BLaER1 (cell line): ENCODE results near the gene MAP2K5.

ENCODE experiments used
- H3K27ac ChIP-seq: shearing (Covaris generic); formaldehyde crosslinking; 2 replicates; pipeline ENCODE4 v1.8.1; 2022
- H3K27me3 ChIP-seq: shearing (Covaris generic); formaldehyde crosslinking; 2 replicates; pipeline ENCODE4 v1.8.1; 2022
- H3K36me3 ChIP-seq: shearing (Covaris generic); formaldehyde crosslinking; 2 replicates; pipeline ENCODE4 v1.8.1; 2022
- H3K4me1 ChIP-seq: shearing (Covaris generic); formaldehyde crosslinking; 2 replicates; pipeline ENCODE4 v1.8.1; 2022
- H3K4me2 ChIP-seq: shearing (Covaris generic); formaldehyde crosslinking; 2 replicates; pipeline ENCODE4 v1.8.1; 2022
- H3K4me3 ChIP-seq: shearing (Covaris generic); formaldehyde crosslinking; 2 replicates; pipeline ENCODE4 v1.8.1; 2022
- H3K9ac ChIP-seq: shearing (Covaris generic); formaldehyde crosslinking; 2 replicates; pipeline ENCODE4 v1.8.1; 2022
- H3K9me3 ChIP-seq: shearing (Covaris generic); formaldehyde crosslinking; 2 replicates; pipeline ENCODE4 v1.8.1; 2022
- H4K20me1 ChIP-seq: shearing (Covaris generic); formaldehyde crosslinking; 2 replicates; pipeline ENCODE4 v1.8.1; 2022
- Cebpa-rat ChIP-seq: shearing (Covaris generic); IDR thresholded peaks from 2 replicates; pipeline ENCODE4 v1.8.1; 2022

The MAP2K5 gene

DNA sequence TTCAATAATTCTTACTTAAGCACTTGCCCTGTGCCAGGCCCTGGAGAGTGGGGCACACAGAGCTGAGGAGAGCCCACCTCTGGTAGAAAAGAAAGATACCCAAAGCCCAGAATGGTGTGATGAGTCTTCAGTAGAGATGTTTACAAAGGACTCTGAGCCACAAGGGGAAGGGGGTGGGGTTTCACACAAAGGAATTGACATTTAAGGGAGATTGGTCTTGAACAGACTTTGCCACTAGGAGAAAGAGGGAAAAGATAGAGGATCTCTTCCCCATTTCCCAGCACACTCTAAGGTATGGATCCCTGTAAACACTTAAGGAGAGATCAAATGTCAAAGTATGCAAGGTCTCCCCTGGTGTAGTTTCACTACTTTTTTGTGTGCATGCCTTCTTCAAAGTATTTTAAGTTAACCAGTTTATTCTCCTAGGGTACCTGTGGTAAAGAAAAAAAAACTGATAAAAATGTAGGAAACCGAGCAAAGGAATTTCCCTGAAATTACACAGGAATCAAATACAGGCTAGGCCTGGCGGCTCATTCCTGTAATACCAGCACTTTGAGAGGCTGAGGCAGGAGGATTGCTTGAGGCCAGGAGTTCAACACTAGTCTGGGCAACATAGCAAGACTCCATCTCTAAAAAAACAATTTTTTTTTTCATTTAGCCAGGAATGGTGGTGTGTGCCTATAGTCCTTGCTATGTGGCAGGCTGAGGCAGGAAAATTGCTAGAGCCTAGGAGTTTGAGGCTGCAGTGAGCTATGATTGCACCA lies 165.2 kb downstream of the MAP2K5 start:
- Histone ChIP-seq H3K36me3 (peaks cover 31% of the 10 kb centered on the region), H3K4me1 (no peaks in the 10 kb centered on the region), H3K4me2 (no peak overlapping the region), H3K27me3 (no peaks in the 10 kb centered on the region), H3K27ac (no peak overlapping the region), H3K4me3 (no peak overlapping the region), H3K9me3 (no peaks in the 10 kb centered on the region), H3K9ac (no peak overlapping the region), H4K20me1 (no peaks in the 10 kb centered on the region)
- TF ChIP-seq Cebpa-rat, result no peak

DNA sequence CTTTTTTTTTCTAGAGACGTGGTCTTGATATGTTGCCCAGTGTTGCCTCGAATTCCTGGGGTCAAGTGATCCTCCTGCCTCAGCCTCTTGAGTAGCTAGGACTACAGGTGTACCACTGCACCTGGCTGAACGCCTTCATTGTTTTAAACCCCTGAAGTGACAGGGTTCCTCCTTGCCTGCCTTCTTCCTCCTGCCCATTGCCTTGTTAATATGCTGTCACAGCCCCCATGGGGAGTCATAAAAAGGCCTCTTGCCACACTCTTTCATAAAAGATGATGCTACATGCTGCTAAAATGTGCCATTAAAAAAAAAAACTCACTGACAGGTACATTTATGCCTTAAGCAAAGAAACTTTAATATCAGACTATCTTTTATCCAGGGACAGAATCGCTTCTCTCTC lies 166.0 kb downstream of the MAP2K5 start:
- no peak overlapping the region for H3K9ac ChIP-seq
- no peak overlapping the region for H3K4me2 ChIP-seq
- H4K20me1 ChIP-seq, result no peaks in the 10 kb centered on the region
- no peaks in the 10 kb centered on the region for H3K27me3 ChIP-seq
- H3K27ac ChIP-seq, result no peak overlapping the region
- no peak overlapping the region for H3K4me3 ChIP-seq
- H3K9me3 ChIP-seq, result no peaks in the 10 kb centered on the region
- peaks cover 24% of the 10 kb centered on the region for H3K36me3 ChIP-seq
- H3K4me1 ChIP-seq, result no peaks in the 10 kb centered on the region
- no peak for TF ChIP-seq Cebpa-rat

DNA sequence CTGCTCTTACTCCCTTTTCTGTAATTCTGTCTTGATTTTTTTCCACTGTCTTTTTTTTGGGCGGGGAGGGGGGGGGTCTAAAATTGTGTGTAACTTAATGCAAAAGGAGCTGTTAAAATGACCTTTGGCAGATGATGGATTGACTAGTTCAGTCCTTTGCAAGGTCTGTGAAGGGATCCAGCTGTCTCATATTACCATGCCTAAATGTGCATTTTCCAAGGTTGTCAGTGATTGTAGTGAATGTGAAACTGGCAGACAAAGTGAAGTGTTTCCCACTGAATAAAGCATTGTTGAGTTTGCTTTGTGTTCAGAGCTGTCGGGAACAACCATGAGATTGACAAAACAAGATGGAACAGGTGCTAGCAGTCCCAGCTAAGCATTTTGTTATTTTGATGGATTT lies 172.7 kb downstream of the MAP2K5 start:
- TF ChIP-seq Cebpa-rat, result no peak
- Histone ChIP-seq H3K36me3 (peaks cover 11% of the 10 kb centered on the region), H3K4me1 (no peaks in the 10 kb centered on the region), H3K27ac (no peak overlapping the region), H4K20me1 (no peaks in the 10 kb centered on the region), H3K9me3 (no peaks in the 10 kb centered on the region), H3K9ac (no peak overlapping the region), H3K27me3 (no peaks in the 10 kb centered on the region), H3K4me2 (no peak overlapping the region), H3K4me3 (no peak overlapping the region)

DNA sequence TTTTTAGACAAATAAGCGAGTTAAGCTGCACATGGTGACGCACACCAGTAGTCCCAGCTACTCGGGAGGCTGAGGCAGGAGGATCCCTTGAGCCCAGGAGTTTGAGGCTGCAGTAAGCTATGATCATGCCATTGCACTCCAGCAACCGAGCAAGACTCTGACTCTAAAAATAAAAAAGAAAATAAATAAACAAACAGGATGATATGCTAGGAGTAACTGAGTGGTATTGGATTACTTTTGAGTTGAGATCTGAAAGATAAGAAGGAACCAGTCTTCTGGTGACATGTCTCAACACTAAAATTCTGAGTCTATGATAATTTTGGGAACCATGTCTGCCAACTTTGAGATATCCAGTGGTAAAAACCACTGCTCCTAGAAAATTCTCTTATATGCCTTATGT lies 173.7 kb downstream of the MAP2K5 start:
- no peak overlapping the region for H3K9ac ChIP-seq
- H3K4me1 ChIP-seq, result no peaks in the 10 kb centered on the region
- no peaks in the 10 kb centered on the region for H4K20me1 ChIP-seq
- no peak overlapping the region for H3K4me2 ChIP-seq
- peaks cover 8% of the 10 kb centered on the region; the same call in 1 of the 2 replicates for H3K36me3 ChIP-seq
- no peak for TF ChIP-seq Cebpa-rat
- no peak overlapping the region for H3K27ac ChIP-seq
- no peaks in the 10 kb centered on the region for H3K9me3 ChIP-seq
- H3K4me3 ChIP-seq, result no peak overlapping the region
- no peaks in the 10 kb centered on the region for H3K27me3 ChIP-seq

DNA sequence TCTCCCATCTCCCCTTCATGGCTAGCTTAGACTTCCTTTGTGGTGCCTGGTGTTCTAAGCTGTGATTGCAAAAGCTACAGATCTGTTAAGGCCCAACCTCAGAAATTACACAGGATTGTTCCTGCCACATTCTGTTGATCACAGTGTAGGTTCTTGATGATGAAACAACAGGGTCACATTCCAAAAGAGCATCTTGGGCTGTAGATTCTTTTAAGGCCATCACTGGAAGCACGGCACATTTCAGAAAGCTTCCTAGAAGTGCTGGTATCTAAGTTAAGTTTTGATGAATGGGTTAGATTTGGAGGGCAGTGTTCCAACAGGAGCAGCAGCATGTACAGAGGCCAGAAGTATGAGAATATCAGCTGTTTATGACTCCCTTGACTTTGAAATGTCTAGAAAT lies 175.3 kb downstream of the MAP2K5 start:
- Histone ChIP-seq H3K9ac (no peak overlapping the region), H3K4me1 (no peaks in the 10 kb centered on the region), H3K36me3 (peaks cover 6% of the 10 kb centered on the region; the same call in 1 of the 2 replicates), H3K9me3 (no peaks in the 10 kb centered on the region), H3K27me3 (no peaks in the 10 kb centered on the region), H4K20me1 (no peaks in the 10 kb centered on the region), H3K27ac (no peak overlapping the region), H3K4me2 (no peak overlapping the region), H3K4me3 (no peak overlapping the region)
- no peak for TF ChIP-seq Cebpa-rat

DNA sequence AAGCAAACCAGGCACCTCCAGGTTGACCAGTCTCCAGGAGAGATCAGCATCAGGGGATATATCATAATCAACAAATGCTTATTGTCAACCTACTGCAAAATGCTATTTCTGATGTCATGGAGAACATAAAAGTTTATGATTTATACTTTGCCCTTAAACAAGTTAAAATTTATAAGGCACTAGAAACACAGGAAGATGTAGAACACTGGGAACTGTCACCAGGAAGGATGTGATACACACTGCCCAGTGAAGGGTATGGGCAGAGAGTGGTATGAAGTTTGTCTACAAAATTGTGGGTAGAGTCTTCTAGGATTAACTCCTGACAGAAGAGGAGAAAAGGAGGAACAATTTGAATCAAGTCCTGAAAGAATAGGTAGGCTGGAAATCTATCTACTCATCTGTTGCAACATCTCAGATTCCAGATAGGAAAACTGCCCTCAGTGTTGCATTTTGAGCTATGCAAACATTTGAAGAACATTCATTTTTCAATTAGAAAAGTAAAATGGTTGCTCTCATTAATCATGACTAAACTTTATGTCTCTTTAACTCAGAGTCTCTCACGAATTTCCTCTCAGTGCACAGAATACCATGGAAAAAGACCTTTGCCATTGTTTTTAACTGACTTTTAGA lies 176.9 kb downstream of the MAP2K5 start:
- Histone ChIP-seq H3K4me1 (no peaks in the 10 kb centered on the region), H3K36me3 (peaks cover 10% of the 10 kb centered on the region; the same call in 1 of the 2 replicates), H3K4me2 (no peak overlapping the region), H3K9me3 (no peaks in the 10 kb centered on the region), H3K9ac (no peak overlapping the region), H3K4me3 (no peak overlapping the region), H4K20me1 (no peaks in the 10 kb centered on the region), H3K27ac (no peak overlapping the region), H3K27me3 (no peaks in the 10 kb centered on the region)
- no peak for TF ChIP-seq Cebpa-rat

DNA sequence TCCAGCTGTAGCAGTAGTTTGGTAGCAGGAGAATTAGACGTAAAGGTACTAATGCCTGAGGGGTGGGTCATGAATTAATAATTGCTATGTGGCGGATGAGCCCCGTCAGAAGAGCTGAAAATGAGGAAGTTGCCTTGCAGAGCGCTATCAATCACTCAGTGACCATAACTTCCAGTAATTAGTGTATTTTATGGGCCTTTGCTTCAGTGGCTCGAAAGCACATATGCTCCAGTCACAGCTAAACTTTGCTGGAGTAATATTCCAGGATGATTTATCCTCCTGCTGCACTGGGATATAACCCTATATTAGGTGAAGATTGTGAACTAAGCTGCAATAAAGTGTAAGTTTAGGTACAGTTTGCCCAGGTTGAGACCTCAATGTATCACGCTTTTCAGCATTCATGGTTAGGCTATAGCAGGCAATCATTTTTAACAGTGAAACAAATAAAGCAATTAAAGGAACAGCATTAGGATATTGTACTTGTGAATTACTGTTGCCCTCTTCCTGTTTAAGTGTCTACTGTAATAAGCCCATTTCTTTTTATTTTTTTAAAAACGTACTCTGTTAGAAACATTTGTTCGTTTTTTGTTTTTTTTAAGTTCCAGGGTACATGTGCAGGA lies 178.2 kb downstream of the MAP2K5 start:
- Histone ChIP-seq H3K9me3 (no peaks in the 10 kb centered on the region), H3K36me3 (peaks cover 18% of the 10 kb centered on the region; the same call in 1 of the 2 replicates), H3K27me3 (no peaks in the 10 kb centered on the region), H3K4me2 (no peak overlapping the region), H4K20me1 (no peaks in the 10 kb centered on the region), H3K4me1 (no peaks in the 10 kb centered on the region), H3K27ac (no peak overlapping the region), H3K4me3 (no peak overlapping the region), H3K9ac (no peak overlapping the region)
- no peak for TF ChIP-seq Cebpa-rat

DNA sequence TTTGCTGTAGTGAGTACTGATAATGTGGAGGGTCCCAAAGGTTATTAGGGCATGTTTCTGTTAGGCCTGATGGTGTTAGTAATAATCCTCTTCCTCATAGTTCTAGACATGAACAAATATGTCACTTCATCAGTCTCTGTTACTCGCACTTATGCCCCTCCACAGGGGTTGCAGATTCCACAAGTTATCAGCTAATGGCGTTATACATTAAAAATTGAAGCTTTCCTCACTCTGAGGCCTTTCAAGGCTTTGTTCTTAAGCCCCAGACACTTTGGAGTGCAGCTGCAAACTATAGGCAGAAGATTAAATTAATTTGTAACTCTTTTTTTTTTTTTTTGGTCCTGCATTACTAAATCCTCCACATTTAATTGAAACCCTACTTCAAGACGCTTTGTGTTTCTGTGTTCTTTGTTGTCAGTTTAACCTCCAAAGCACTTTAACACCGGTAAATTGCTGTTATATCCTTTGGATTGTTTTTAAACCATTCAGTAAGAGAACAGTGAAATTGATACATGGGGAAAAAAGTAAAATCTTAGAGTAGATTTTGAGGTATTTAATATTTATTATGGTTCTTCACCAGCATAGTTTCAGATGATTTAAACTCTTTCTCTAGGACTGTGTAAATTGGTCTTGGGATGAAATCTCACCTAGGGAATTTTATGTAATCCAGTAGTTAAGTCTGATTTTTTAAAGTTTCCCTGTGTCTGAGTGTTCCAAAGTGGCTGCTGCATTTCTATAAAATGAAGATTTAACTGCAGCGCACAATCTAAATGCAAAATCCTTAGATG lies 179.7 kb downstream of the MAP2K5 start:
- Histone ChIP-seq H4K20me1 (no peaks in the 10 kb centered on the region), H3K9ac (no peak overlapping the region), H3K4me1 (no peaks in the 10 kb centered on the region), H3K9me3 (no peaks in the 10 kb centered on the region), H3K4me3 (no peak overlapping the region), H3K4me2 (no peak overlapping the region), H3K36me3 (peaks cover 18% of the 10 kb centered on the region; the same call in 1 of the 2 replicates), H3K27ac (no peak overlapping the region), H3K27me3 (no peaks in the 10 kb centered on the region)
- TF ChIP-seq Cebpa-rat, result no peak

DNA sequence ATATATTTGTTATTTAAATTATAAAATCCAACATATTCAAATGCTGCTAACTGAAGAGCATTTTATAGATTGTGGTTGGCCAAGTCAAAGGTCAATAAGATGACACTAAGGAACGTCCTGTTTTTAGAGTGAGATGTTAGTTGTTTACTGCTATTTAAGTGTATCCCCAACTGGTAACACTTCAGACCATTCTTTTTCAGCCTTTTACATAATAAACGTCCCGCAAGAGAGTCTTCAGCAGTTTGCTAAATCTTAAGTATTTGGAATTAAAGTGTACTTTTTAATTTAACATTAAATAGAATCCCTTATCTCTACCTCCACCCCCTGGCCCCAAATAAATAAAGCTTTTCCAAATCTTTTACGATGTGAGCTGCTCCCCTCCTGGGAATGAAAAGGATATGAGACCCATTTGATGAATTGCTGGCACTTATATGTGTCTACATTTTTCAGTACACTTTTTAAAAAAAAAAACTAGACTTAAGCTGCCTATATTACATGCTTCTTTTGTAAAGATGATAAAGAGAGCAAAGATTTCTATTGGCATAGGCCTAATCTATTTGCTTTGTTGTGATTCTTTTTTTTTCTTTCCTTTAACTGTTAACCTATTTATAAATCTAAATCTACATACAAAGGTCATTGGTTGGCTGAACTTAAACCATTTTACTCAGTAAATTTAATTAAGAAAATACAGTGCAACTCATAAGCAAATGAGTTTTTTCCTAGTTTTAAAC lies 181.0 kb downstream of the MAP2K5 start:
- no peak for TF ChIP-seq Cebpa-rat
- Histone ChIP-seq H3K4me3 (no peak overlapping the region), H3K27ac (no peak overlapping the region), H3K4me1 (no peaks in the 10 kb centered on the region), H3K9me3 (no peaks in the 10 kb centered on the region), H4K20me1 (no peaks in the 10 kb centered on the region), H3K36me3 (peaks cover 12% of the 10 kb centered on the region; the same call in 1 of the 2 replicates), H3K9ac (no peak overlapping the region), H3K27me3 (no peaks in the 10 kb centered on the region), H3K4me2 (no peak overlapping the region)
